ENCODE results near the gene MYBPC1. TPM values are rescaled to one million over a fixed set of nuclear protein-coding genes. Genes with fewer than 3 reads are reported as not detected.

MYBPC1 gene
- total and polyA plus RNA-seq, 9 of the 15 experiments (the other 6 are each of a cell fraction or from before 2014, with no cell fraction given), result not detected

GRCh38 chr12:101706403-101706802 lies 111.6 kb downstream of the MYBPC1 start (continued):
- TF ChIP-seq REST (IDR thresholded peaks at IDR 0.05; ENCODE audit: borderline replicate concordance) (no peak), REST (CRISPR knock-in tag; IDR thresholded peaks at IDR 0.05; ENCODE audit: low read depth) (no peak), FOXO4 (CRISPR knock-in tag; IDR thresholded peaks at IDR 0.05) (no peak), PHTF2 (CRISPR knock-in tag; IDR thresholded peaks at IDR 0.05) (no peak), TFAM (CRISPR knock-in tag; conservative IDR thresholded peaks at IDR 0.05) (no peak), LEF1 (IDR thresholded peaks at IDR 0.05) (no peak), KAT7 (CRISPR knock-in tag; IDR thresholded peaks at IDR 0.05; ENCODE audit: borderline replicate concordance) (no peak), HNRNPK (IDR thresholded peaks at IDR 0.05; ENCODE audit: low read depth, low read length, poor library complexity, severe bottlenecking) (no peak)

Data from K562 (cell line).